Measurements from ENCODE around the gene TNIP1. TPM values are rescaled to one million over a fixed set of nuclear protein-coding genes. Genes with fewer than 3 reads are reported as not detected.

TNIP1 gene
- polyA plus RNA-seq, 1 of the 3 experiments (the other 2 are of a cell fraction): 46.2 TPM

DNA sequence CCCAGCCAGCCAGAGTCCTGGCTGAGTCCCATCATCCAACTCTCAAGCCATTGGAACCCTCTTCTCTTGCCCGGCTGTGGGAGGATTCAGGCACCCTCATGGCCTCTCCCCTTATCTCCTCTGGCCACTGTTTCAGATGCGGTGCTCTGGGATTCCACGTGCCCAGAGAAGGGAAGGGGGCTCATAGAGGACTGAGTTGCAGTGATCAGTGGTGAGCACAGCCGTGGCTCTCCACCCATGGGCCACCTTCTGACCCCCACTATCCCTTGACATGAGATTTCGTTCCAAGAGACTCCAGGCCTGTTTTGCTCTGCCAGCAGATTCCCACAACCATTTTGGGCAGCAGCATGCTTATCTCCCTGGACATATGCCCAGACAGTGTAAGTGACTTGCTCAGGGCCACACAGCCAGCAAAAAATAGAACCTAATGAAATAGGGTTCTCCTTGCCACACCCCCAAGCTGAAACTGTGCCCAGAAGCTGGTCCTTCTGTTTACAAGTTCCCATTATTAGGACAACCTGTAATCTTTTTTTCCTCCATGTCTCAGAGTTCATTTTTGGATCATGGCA is 57.7 kb downstream of the TNIP1 start (continued):
- TF ChIP-seq, protein P1, sequence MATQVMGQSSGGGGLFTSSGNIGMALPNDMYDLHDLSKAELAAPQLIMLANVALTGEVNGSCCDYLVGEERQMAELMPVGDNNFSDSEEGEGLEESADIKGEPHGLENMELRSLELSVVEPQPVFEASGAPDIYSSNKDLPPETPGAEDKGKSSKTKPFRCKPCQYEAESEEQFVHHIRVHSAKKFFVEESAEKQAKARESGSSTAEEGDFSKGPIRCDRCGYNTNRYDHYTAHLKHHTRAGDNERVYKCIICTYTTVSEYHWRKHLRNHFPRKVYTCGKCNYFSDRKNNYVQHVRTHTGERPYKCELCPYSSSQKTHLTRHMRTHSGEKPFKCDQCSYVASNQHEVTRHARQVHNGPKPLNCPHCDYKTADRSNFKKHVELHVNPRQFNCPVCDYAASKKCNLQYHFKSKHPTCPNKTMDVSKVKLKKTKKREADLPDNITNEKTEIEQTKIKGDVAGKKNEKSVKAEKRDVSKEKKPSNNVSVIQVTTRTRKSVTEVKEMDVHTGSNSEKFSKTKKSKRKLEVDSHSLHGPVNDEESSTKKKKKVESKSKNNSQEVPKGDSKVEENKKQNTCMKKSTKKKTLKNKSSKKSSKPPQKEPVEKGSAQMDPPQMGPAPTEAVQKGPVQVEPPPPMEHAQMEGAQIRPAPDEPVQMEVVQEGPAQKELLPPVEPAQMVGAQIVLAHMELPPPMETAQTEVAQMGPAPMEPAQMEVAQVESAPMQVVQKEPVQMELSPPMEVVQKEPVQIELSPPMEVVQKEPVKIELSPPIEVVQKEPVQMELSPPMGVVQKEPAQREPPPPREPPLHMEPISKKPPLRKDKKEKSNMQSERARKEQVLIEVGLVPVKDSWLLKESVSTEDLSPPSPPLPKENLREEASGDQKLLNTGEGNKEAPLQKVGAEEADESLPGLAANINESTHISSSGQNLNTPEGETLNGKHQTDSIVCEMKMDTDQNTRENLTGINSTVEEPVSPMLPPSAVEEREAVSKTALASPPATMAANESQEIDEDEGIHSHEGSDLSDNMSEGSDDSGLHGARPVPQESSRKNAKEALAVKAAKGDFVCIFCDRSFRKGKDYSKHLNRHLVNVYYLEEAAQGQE (IDR thresholded peaks at IDR 0.05; ENCODE audit: low read depth, low read length): no peak
- TF ChIP-seq FOSL2 (IDR thresholded peaks at IDR 0.05; ENCODE audit: borderline replicate concordance, low read depth): no peak

DNA sequence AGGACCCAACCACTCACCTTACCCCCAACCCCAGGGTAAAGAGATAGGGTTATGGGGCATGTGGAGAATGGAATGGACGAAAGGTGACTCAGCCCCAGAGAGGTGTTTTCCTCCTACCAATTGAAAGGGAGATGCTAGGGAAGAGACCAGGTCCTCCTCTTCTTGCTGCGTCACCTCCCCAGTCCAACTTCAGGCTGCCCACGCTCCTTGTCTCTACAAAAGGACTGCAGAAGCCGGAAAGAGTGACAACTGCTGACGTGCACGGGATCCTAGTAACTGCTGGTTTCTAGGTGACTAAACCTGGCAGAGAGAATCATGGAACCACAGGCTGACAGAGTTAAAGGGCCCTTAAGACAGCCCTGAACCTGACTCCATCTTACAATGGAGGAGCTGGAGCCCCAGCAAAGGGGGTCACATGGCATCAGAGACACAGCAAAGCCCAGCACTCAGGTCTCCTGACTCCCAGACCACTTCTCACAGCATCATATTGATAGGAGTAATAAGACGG is 58.3 kb downstream of the TNIP1 start:
- ChIA-PET CTCF (interaction anchor here (0.6 to 1.4 kb wide), 2 partner anchors 20 to 93 kb away, joined by 3 to 4 read pairs; no protein-coding TSS in a partner anchor), POLR2A (no interaction called here)
- Histone ChIP-seq H3K4me1 (ENCODE audit: control insufficient read depth in 1 of 2, insufficient read depth in 2 of 2, low read depth in 1 of 2, low read length in 1 of 2) (peaks cover 0 to 8% of the 10 kb centered on the region in 2 experiments; a peak in 1 of 4 replicates), H3K9ac (no peak overlapping the region), H3K4me3 (ENCODE audit: low read depth in 2 of 2, low read length in 1 of 2) (no peak overlapping the region), H3K9me2 (no peaks in the 10 kb centered on the region), H3K27ac (ENCODE audit: low read depth in 2 of 2, low read length in 1 of 2) (no peak overlapping the region), H4K20me1 (ENCODE audit: insufficient read depth) (no peaks in the 10 kb centered on the region), H3K79me2 (ENCODE audit: insufficient read depth) (no peaks in the 10 kb centered on the region), H3K36me3 (replicated peaks in 1 of 2; ENCODE audit: control insufficient read depth in 1 of 2, insufficient read depth in 2 of 2, low read length in 1 of 2) (no peaks in the 10 kb centered on the region), H3F3A (replicated peaks; ENCODE audit: insufficient read depth) (no peaks in the 10 kb centered on the region), H3K9me3 (no peaks in the 10 kb centered on the region), H3K27me3 (ENCODE audit: insufficient read depth) (no peaks in the 10 kb centered on the region), H3K4me2 (no peak overlapping the region), H2AFZ (ENCODE audit: low read depth) (no peak overlapping the region)
- no peak for TF ChIP-seq FOXJ3 (CRISPR knock-in tag; IDR thresholded peaks at IDR 0.05)
- DNase-seq: no peak
- 83% methylated on average over 6 of the region's 7 CpGs for WGBS (ENCODE audit: low lambda C conversion rate)

DNA sequence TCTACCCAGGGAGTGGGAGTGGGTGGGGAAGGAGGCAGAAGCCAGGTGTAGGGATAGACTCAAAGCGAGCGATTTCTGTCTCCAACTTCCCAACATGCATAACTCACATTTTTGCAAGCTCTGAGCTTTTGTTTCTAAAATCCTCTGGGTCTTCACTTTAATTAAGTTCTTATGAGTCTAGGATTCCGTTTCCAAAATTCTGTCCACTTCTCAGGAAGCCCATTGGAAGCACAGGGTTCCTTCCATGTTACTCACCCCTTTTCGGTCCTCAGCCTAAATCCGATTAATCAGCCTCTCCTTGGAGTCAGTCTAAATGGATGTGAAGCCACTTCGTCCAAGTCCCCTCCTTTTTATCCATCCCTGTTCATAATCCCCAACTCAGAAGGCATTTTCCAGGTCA is 59.1 kb downstream of the TNIP1 start:
- POLR2A ChIA-PET: no interaction called here
- Histone ChIP-seq H3K27me3 (ENCODE audit: insufficient read depth) (no peaks in the 10 kb centered on the region), H3K4me3 (ENCODE audit: low read depth in 2 of 2, low read length in 1 of 2) (no peak overlapping the region), H3K4me1 (ENCODE audit: control insufficient read depth in 1 of 2, insufficient read depth in 2 of 2, low read depth in 1 of 2, low read length in 1 of 2) (peaks cover 0 to 8% of the 10 kb centered on the region in 2 experiments; a peak in 1 of 4 replicates), H3K4me2 (no peak overlapping the region), H3K36me3 (replicated peaks in 1 of 2; ENCODE audit: control insufficient read depth in 1 of 2, insufficient read depth in 2 of 2, low read length in 1 of 2) (no peaks in the 10 kb centered on the region), H3K27ac (ENCODE audit: low read depth in 2 of 2, low read length in 1 of 2) (no peak overlapping the region), H3K9me2 (no peaks in the 10 kb centered on the region), H4K20me1 (ENCODE audit: insufficient read depth) (no peaks in the 10 kb centered on the region), H3K79me2 (ENCODE audit: insufficient read depth) (no peaks in the 10 kb centered on the region), H3K9ac (no peak overlapping the region), H3K9me3 (no peaks in the 10 kb centered on the region), H3F3A (replicated peaks; ENCODE audit: insufficient read depth) (no peaks in the 10 kb centered on the region), H2AFZ (ENCODE audit: low read depth) (no peak overlapping the region)
- DNase-seq: no peak
- TF ChIP-seq POLR2AphosphoS5 (IDR thresholded peaks at IDR 0.05; ENCODE audit: low read depth, low read length) (no peak), RAD21 (IDR thresholded peaks at IDR 0.05; ENCODE audit: low read length) (no peak), RFX5 (IDR thresholded peaks at IDR 0.05; ENCODE audit: low read length) (no peak), NFIC (IDR thresholded peaks at IDR 0.05; ENCODE audit: borderline replicate concordance) (no peak), CHD2 (IDR thresholded peaks at IDR 0.05; ENCODE audit: low read length, partially characterized antibody) (no peak)
- TF ChIP-seq, protein P1 (IDR thresholded peaks at IDR 0.05; ENCODE audit: low read depth, low read length): no peak
- TF ChIP-seq, protein P2, sequence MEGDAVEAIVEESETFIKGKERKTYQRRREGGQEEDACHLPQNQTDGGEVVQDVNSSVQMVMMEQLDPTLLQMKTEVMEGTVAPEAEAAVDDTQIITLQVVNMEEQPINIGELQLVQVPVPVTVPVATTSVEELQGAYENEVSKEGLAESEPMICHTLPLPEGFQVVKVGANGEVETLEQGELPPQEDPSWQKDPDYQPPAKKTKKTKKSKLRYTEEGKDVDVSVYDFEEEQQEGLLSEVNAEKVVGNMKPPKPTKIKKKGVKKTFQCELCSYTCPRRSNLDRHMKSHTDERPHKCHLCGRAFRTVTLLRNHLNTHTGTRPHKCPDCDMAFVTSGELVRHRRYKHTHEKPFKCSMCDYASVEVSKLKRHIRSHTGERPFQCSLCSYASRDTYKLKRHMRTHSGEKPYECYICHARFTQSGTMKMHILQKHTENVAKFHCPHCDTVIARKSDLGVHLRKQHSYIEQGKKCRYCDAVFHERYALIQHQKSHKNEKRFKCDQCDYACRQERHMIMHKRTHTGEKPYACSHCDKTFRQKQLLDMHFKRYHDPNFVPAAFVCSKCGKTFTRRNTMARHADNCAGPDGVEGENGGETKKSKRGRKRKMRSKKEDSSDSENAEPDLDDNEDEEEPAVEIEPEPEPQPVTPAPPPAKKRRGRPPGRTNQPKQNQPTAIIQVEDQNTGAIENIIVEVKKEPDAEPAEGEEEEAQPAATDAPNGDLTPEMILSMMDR (IDR thresholded peaks at IDR 0.05): no peak
- WGBS (ENCODE audit: low lambda C conversion rate): 93% methylated on average over 6 of the region's 6 CpGs
- CTCF ChIA-PET: interaction anchor here (0.6 to 2.6 kb wide), 5 partner anchors 26 to 143 kb away, joined by 3 to 13 read pairs (median 4); no protein-coding TSS in a partner anchor

Measured in SK-N-SH (cell line).